K562 (cell line): ENCODE measurements around the gene NINJ2. TPM values are rescaled to one million over a fixed set of nuclear protein-coding genes. Genes with fewer than 3 reads are reported as not detected.

Source experiments
- ATAC-seq: fragments of 200-7000 bp; cut with Tn5 transposase; 3 replicates; pipeline ENCODE4 v1.9.1; 2020; ENCODE audit warnings: moderate library complexity
- BruUV-seq: library from RNA; stranded (reverse); fragments of 400-500 nt; replicated peaks from 2 replicates; lab custom pipeline; 2021; lab: Mats Ljungman, UMichigan
- CTCF ChIA-PET: fragments of 300-600 bp; formaldehyde crosslinking; extraction: SDS; loops from one replicate; lab custom pipeline; 2021; ENCODE audit warnings: low intra/inter-chr PET ratio; lab: Yijun Ruan, JAX
- POLR2A ChIA-PET: fragments of 300-600, 350-650 bp; sonication (Branson Sonifier 250); formaldehyde crosslinking; extraction: SDS; loops from one replicate; lab custom pipeline; 2021; ENCODE audit warnings: antibody characterized with exemption, inconsistent platforms; lab: Yijun Ruan, JAX
- DNase-seq, 4 experiments: peaks; one replicate each; pipeline versions ENCODE4 v3.0.0 to v3.0.0-alpha.2; 2011 to 2018; ENCODE audit warnings: low spot score in 3 of 4, mixed read lengths in 3 of 4; ENCODE audit errors: extremely low read depth in 1 of 4
- FAIRE-seq: peaks from 2 replicates; lab custom pipeline; 2011; peaks lifted over from hg19 to GRCh38; lab: Jason Lieb, UNC
- H2AFZ ChIP-seq: 2 replicates; pipeline ENCODE4 v1.6.0; 2011; ENCODE audit warnings: low read depth, low read length, control low read depth, inconsistent platforms
- H3K27ac ChIP-seq: fragments of 200-600 bp; 3 replicates; pipeline ENCODE4 v1.8.0; 2011; ENCODE audit warnings: low read depth, mild to moderate bottlenecking, control low read depth, inconsistent platforms, low read length, moderate library complexity, mixed read lengths; ENCODE audit errors: extremely low read depth
- H3K27me3 ChIP-seq, 2 experiments: fragments of 300-600 bp in 1 of 2; 2 replicates in 1 of 2; 3 replicates in 1 of 2; pipeline versions ENCODE4 v1.6.0 to v1.8.0; 2011; ENCODE audit warnings: inconsistent platforms in 2 of 2, low read length in 2 of 2, mild to moderate bottlenecking in 1 of 2, mixed read lengths in 1 of 2, moderate library complexity in 1 of 2; ENCODE audit not compliant: control insufficient read depth in 2 of 2, insufficient read depth in 2 of 2
- H3K36me3 ChIP-seq: fragments of 300-600 bp; 3 replicates; pipeline ENCODE4 v1.8.0; 2011; ENCODE audit warnings: mild to moderate bottlenecking, low read length, inconsistent platforms; ENCODE audit not compliant: control insufficient read depth, insufficient read depth
- H3K4me1 ChIP-seq, 2 experiments: fragments of 200-600 bp in 1 of 2; replicated peaks in 1 of 2; 2 replicates in 1 of 2; 3 replicates in 1 of 2; pipeline versions ENCODE4 v1.5.1 to v1.8.0; 2011; ENCODE audit warnings: inconsistent platforms in 2 of 2, low read length in 2 of 2, mild to moderate bottlenecking in 1 of 2, mixed read lengths in 1 of 2, moderate library complexity in 1 of 2; ENCODE audit not compliant: control insufficient read depth in 2 of 2, insufficient read depth in 2 of 2
- H3K4me2 ChIP-seq: 2 replicates; pipeline ENCODE4 v1.6.1; 2011; ENCODE audit warnings: low read length, control low read depth, inconsistent platforms, mixed read lengths; ENCODE audit not compliant: insufficient read depth
- H3K4me3 ChIP-seq: fragments of 200-600 bp; sonication (generic), shearing (Covaris generic); 2 replicates; pipeline ENCODE4 v1.5.1; 2016; ENCODE audit warnings: control low read depth, inconsistent platforms
- H3K79me2 ChIP-seq: fragments of 200-600 bp; 3 replicates; pipeline ENCODE4 v1.8.0; 2011; ENCODE audit warnings: low read length, inconsistent platforms; ENCODE audit not compliant: control insufficient read depth, insufficient read depth
- H3K9ac ChIP-seq, 2 experiments: 2 replicates each; pipeline versions ENCODE4 v1.6.0 to v1.6.1; 2011; ENCODE audit warnings: low read depth in 2 of 2, low read length in 2 of 2, control low read depth in 1 of 2, inconsistent platforms in 1 of 2, mild to moderate bottlenecking in 1 of 2, mixed read lengths in 1 of 2; ENCODE audit not compliant: insufficient read depth in 1 of 2
- H3K9me1 ChIP-seq: one replicate; pipeline ENCODE4 v1.6.0; 2011; ENCODE audit warnings: inconsistent platforms, mild to moderate bottlenecking, low read length, moderate library complexity; ENCODE audit not compliant: control insufficient read depth, insufficient read depth
- H3K9me3 ChIP-seq: replicated peaks from 2 replicates; pipeline ENCODE4 v1.5.1; 2011; ENCODE audit warnings: low read depth, low read length, inconsistent platforms; ENCODE audit not compliant: control insufficient read depth, insufficient read depth
- H4K20me1 ChIP-seq: replicated peaks from 2 replicates; pipeline ENCODE4 v1.6.1; 2011; ENCODE audit warnings: low read length, inconsistent platforms, mixed read lengths; ENCODE audit not compliant: control insufficient read depth, insufficient read depth
- ATF1 ChIP-seq, 2 experiments: fragments of 450-650 bp in 1 of 2; IDR thresholded peaks; 2 replicates each; pipeline ENCODE4 v1.6.1; 2016; ENCODE audit warnings: missing compliant biosample characterization in 1 of 2, missing genetic modification characterization in 1 of 2
- CBX1 ChIP-seq: sonication (generic); IDR thresholded peaks from 2 replicates; pipeline ENCODE4 v1.6.1; 2016; ENCODE audit warnings: antibody characterized with exemption, low read depth, mild to moderate bottlenecking
- CREB3L1 ChIP-seq: fragments of 450-650 bp; IDR thresholded peaks from 2 replicates; pipeline ENCODE4 v1.6.1; 2014; ENCODE audit warnings: low read depth, mild to moderate bottlenecking, moderate library complexity, borderline replicate concordance
- HNRNPL ChIP-seq: fragments of 200-400 bp; formaldehyde crosslinking; IDR thresholded peaks from 2 replicates; pipeline ENCODE4 v1.6.1; 2017; ENCODE audit warnings: low read depth, mild to moderate bottlenecking, low read length
- KDM1A ChIP-seq, 2 experiments: fragments of 450-650 bp; IDR thresholded peaks; 2 replicates each; pipeline ENCODE4 v1.6.1; 2016; ENCODE audit warnings: mild to moderate bottlenecking in 2 of 2
- NCOA1 ChIP-seq: fragments of 450-650 bp; IDR thresholded peaks from 2 replicates; pipeline ENCODE4 v1.6.1; 2016; ENCODE audit warnings: low read depth
- NR3C1 ChIP-seq: sonication (generic); formaldehyde crosslinking; IDR thresholded peaks from 2 replicates; pipeline ENCODE4 v1.8.1; 2022; ENCODE audit warnings: missing genetic modification reagents
- STAT5A ChIP-seq: IDR thresholded peaks from 2 replicates; pipeline ENCODE4 v1.6.1; 2012; ENCODE audit warnings: low read length, inconsistent platforms, borderline replicate concordance
- TCF7L2 ChIP-seq: fragments of 150-350 bp; IDR thresholded peaks from 2 replicates; pipeline ENCODE4 v1.6.1; 2016; ENCODE audit warnings: low read depth, mild to moderate bottlenecking, low read length, moderate library complexity
- ZNF318 ChIP-seq, 2 experiments: fragments of 450-650 bp; IDR thresholded peaks; 2 replicates each; pipeline ENCODE4 v1.6.1; 2016; ENCODE audit warnings: mild to moderate bottlenecking in 2 of 2, borderline replicate concordance in 1 of 2, low read depth in 1 of 2, moderate library complexity in 1 of 2
- ZNF717 ChIP-seq: fragments of 250-450 bp; sonication (Bioruptor Pico); IDR thresholded peaks from 2 replicates; pipeline ENCODE4 v1.5.0; 2021
- WGBS: fragments of 100-300 bp; shearing (Covaris generic); methylation state at CpG from one replicate; pipeline ENCODE4 v1.1.6; 2016; ENCODE audit warnings: low coverage, mixed read lengths; ENCODE audit not compliant: insufficient coverage; ENCODE audit errors: missing lambda C conversion rate; 5-methylcytosine and 5-hydroxymethylcytosine counted together
- in situ Hi-C: fragments of 300-500 bp; cut with MboI; formaldehyde crosslinking; loops from 4 replicates; pipeline ENCODE4 v1.15.0; 2018; ENCODE audit warnings: inconsistent platforms, mixed read lengths
- intact Hi-C: fragments of 100-400 bp; cut with micrococcal nuclease; formaldehyde crosslinking; loops from 2 replicates; pipeline ENCODE4 v1.14.2; 2022
- polyA plus RNA-seq, 8 experiments: library from polyadenylated mRNA; depleted of rRNA in 4 of 8; stranded (reverse) in 5 of 8; unstranded in 3 of 8; fragments of >200 nt; fragmentation: Nextera tagmentation in 2 of 8; fragmentation: Illumina TruSeq in 1 of 8; extraction: Ambion mirVana in 2 of 8; extraction: Trizol in 1 of 8; gene quantifications; 2 replicates each; pipeline versions ENCODE4 v1.2.1 to v1.2.3, GENCODE V29; 2011 to 2014; ENCODE audit warnings: inconsistent platforms in 1 of 8, missing spikeins in 1 of 8
- total RNA-seq, 7 experiments: library from RNA; depleted of rRNA in 6 of 7; stranded (reverse); fragments of >200 nt in 6 of 7; fragmentation: Illumina TruSeq in 2 of 7; extraction: Trizol in 2 of 7; gene quantifications; 2 replicates each; pipeline versions ENCODE4 v1.2.1 to v1.2.3, GENCODE V29; 2011 to 2021; ENCODE audit warnings: low replicate concordance in 1 of 7
- TF ChIP-seq, protein P1 (sequence below): sonication (generic); formaldehyde crosslinking; IDR thresholded peaks from 2 replicates; pipeline ENCODE4 v1.4.0; 2020; ENCODE audit warnings: mild to moderate bottlenecking, missing genetic modification reagents

NINJ2 gene
- total and polyA plus RNA-seq, 9 of the 15 experiments (the other 6 are each of a cell fraction or from before 2014, with no cell fraction given), result 2.6 to 16.0 (median 4.5) TPM

GRCh38 chr12:581321-581720 is 81.9 kb downstream of the NINJ2 start:
- Histone ChIP-seq H3K4me1 (peaks cover 18 to 21% of the 10 kb centered on the region in 2 experiments; a peak in 4 of 5 replicates), H3K4me2 (no peak overlapping the region), H3K79me2 (no peaks in the 10 kb centered on the region), H3K9ac (peak overlapping the region in 1 of 2 experiments; percentile 55; a peak in 2 of 4 replicates), H3K9me3 (no peaks in the 10 kb centered on the region), H3K27ac (no peak overlapping the region), H3K36me3 (no peaks in the 10 kb centered on the region), H2AFZ (no peak overlapping the region), H3K27me3 (no peaks in the 10 kb centered on the region), H3K4me3 (no peak overlapping the region), H4K20me1 (no peaks in the 10 kb centered on the region), H3K9me1 (no peaks in the 10 kb centered on the region)
- no TSS peak for BruUV-seq
- ChIA-PET CTCF (no interaction called here), POLR2A (interaction anchor here (0.9 kb wide), 1 partner anchor 10 kb away, joined by 3 read pairs; no protein-coding TSS in a partner anchor)
- intact Hi-C loops, result no loop called here
- WGBS, result 82% methylated on average over 4 of the region's 5 CpGs
- FAIRE-seq (no peak), ATAC-seq (no peak), DNase-seq (peak in 1 of 4 experiments; percentile 30)
- in situ Hi-C loops, result no loop called here
- TF ChIP-seq TCF7L2 (no peak), STAT5A (no peak), ZNF717 (CRISPR knock-in tag) (no peak), ZNF318 (IDR thresholded peaks at IDR 0.05; ENCODE audit: borderline replicate concordance in 1 of 2, low read depth in 1 of 2) (no peak), KDM1A (IDR thresholded peaks at IDR 0.05) (no peak), HNRNPL (no peak), ATF1 (CRISPR knock-in tag; IDR thresholded peaks at IDR 0.05) (no peak), ATF1 (tag; IDR thresholded peaks at IDR 0.05) (no peak), CBX1 (no peak), CREB3L1 (no peak), NR3C1 (CRISPR knock-in tag) (no peak), NCOA1 (no peak)
- TF ChIP-seq, protein P1, sequence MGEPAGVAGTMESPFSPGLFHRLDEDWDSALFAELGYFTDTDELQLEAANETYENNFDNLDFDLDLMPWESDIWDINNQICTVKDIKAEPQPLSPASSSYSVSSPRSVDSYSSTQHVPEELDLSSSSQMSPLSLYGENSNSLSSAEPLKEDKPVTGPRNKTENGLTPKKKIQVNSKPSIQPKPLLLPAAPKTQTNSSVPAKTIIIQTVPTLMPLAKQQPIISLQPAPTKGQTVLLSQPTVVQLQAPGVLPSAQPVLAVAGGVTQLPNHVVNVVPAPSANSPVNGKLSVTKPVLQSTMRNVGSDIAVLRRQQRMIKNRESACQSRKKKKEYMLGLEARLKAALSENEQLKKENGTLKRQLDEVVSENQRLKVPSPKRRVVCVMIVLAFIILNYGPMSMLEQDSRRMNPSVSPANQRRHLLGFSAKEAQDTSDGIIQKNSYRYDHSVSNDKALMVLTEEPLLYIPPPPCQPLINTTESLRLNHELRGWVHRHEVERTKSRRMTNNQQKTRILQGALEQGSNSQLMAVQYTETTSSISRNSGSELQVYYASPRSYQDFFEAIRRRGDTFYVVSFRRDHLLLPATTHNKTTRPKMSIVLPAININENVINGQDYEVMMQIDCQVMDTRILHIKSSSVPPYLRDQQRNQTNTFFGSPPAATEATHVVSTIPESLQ, result no peak
